HepG2 (cell line): Measurements from ENCODE around the gene OR2V2.
"Not testable (repeated sequence)": the region's sequence is repeated elsewhere in the genome, so short reads cannot be mapped to it uniquely, and the experiment has no call there.

Experiments
- EP300 ChIP-seq, 3 experiments: sonication (generic) in 1 of 3; formaldehyde crosslinking in 1 of 3; IDR thresholded peaks; 2 replicates each; pipeline versions ENCODE4 v1.5.1 to v1.6.1; 2011 to 2020; ENCODE audit warnings: low read depth in 2 of 3, low read length in 2 of 3, borderline replicate concordance in 1 of 3, improper control_type of control experiment in 1 of 3, mild to moderate bottlenecking in 1 of 3, missing genetic modification reagents in 1 of 3, moderate library complexity in 1 of 3
- HDAC6 ChIP-seq: fragments of 200-600 bp; sonication (generic); IDR thresholded peaks from 2 replicates; pipeline ENCODE4 v1.7.0; 2017; ENCODE audit warnings: mild to moderate bottlenecking, antibody characterized with exemption, low read length, low read depth
- POLR2AphosphoS5 ChIP-seq: IDR thresholded peaks from 2 replicates; pipeline ENCODE4 v1.6.1; 2012; ENCODE audit warnings: low read depth, low read length
- RBAK ChIP-seq: sonication (generic); formaldehyde crosslinking; IDR thresholded peaks from 2 replicates; pipeline ENCODE4 v1.5.1; 2020; ENCODE audit warnings: mild to moderate bottlenecking, missing genetic modification reagents
- RXRA ChIP-seq: sonication (generic); formaldehyde crosslinking; IDR thresholded peaks from 2 replicates; pipeline ENCODE4 v1.5.1; 2020; ENCODE audit warnings: missing genetic modification reagents
- ZNF501 ChIP-seq: sonication (generic); formaldehyde crosslinking; IDR thresholded peaks from 2 replicates; pipeline ENCODE4 v1.5.1; 2020; ENCODE audit warnings: mild to moderate bottlenecking, moderate library complexity, missing genetic modification reagents
- TF ChIP-seq, protein P1 (sequence below): fragments of 450-650 bp; IDR thresholded peaks from 2 replicates; pipeline ENCODE4 v1.6.1; 2017; ENCODE audit warnings: mild to moderate bottlenecking

DNA sequence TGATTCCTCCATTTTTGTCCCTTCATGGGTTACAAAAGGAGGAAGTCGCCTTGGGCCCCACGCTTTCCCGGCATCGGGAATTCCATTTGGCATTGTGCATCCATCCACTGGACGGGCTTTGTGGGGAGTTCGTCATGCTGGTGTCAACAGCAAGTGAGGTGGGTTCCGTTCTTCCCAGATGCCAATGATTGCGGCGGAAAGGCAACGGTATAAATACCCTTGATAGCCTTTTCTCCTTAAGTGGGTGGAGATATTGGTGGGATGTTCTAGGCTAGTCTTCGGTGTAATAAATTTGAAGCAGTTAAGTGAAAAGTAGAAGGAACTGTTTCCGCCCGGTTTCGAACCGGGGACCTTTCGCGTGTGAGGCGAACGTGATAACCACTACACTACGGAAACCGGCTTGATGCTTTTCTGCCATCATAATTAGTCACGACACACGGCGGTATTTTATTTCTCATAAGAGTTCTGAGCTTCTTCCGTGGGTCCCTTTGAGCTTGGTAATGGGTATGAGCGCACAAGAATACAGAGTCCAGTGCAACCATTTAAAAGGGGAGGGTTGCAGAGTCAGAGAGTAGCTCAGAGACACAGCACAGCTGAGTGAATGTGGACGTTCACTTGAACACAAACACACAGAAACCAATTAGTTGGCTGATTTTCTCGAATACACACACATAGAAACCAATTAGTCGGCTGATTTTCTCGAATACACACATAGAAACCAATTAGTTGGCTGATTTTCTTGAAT lies 45.3 kb upstream of the OR2V2 start:
- TF ChIP-seq RXRA (CRISPR knock-in tag); EP300 (IDR thresholded peaks at IDR 0.05; ENCODE audit: low read depth in 2 of 2, low read length in 2 of 2); EP300 (CRISPR knock-in tag; IDR thresholded peaks at IDR 0.05; ENCODE audit: borderline replicate concordance); HDAC6; ZNF501 (CRISPR knock-in tag); RBAK; POLR2AphosphoS5: not testable (repeated sequence)
- TF ChIP-seq, protein P1, sequence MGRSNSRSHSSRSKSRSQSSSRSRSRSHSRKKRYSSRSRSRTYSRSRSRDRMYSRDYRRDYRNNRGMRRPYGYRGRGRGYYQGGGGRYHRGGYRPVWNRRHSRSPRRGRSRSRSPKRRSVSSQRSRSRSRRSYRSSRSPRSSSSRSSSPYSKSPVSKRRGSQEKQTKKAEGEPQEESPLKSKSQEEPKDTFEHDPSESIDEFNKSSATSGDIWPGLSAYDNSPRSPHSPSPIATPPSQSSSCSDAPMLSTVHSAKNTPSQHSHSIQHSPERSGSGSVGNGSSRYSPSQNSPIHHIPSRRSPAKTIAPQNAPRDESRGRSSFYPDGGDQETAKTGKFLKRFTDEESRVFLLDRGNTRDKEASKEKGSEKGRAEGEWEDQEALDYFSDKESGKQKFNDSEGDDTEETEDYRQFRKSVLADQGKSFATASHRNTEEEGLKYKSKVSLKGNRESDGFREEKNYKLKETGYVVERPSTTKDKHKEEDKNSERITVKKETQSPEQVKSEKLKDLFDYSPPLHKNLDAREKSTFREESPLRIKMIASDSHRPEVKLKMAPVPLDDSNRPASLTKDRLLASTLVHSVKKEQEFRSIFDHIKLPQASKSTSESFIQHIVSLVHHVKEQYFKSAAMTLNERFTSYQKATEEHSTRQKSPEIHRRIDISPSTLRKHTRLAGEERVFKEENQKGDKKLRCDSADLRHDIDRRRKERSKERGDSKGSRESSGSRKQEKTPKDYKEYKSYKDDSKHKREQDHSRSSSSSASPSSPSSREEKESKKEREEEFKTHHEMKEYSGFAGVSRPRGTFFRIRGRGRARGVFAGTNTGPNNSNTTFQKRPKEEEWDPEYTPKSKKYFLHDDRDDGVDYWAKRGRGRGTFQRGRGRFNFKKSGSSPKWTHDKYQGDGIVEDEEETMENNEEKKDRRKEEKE = not testable (repeated sequence)
